Measurements from ENCODE around the gene TMUB1. TPM values are rescaled to one million over a fixed set of nuclear protein-coding genes. Genes with fewer than 3 reads are reported as not detected.

Gene TMUB1
- polyA plus RNA-seq, 4 donors, result 19.2 to 42.8 (median 37.4) TPM

DNA sequence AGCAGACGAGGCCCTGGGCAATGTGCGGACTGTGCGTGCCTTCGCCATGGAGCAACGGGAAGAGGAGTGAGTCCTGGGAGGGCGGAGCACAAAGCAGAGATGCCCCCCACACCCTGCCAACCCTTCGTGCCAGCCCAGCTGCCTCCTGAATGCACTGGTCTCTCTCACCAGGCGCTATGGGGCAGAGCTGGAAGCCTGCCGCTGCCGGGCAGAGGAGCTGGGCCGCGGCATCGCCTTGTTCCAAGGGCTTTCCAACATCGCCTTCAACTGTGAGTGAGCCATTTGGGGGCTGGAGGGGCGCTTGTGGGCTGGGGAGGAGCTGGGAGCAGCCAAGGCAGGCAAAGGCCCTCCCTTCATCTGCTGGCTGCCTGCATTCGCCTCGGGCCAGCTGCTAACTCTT, 47.4 kb downstream of the TMUB1 start:
- no peak for DNase-seq (ENCODE audit: low read depth in 4 of 4, low spot score in 2 of 4)

DNA sequence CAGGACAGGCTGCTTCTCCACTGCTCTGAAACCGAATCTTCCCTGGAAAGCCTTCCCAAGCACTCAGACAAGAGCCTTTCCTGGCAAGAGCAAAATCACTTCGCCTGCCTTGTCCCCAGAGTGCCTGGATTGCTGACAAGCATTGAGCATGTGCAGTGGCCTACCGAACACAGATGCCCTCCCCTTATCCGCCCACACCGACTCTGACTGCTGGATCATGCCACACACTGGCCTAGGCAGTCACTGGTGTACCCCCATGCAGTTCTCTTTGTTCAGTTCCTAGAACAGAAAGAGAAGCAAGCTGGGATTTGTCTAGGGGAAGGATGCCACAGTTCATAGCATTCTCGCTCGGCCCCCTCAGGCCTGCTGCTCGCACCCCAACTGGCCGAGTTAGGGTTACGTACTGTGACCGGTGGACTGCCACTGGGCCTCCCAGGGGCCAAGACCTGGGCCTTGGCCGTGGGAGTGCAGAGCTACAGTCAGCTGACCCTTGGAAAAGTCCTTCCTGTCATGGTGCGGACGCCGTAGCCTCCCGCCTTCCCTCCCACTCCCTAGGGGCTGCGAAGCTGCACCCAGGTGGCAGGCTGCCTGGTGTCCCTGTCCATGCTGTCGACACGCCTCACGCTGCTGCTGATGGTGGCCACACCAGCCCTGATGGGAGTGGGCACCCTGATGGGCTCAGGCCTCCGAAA, 48.1 kb downstream of the TMUB1 start:
- no peak for DNase-seq (ENCODE audit: low read depth in 4 of 4, low spot score in 2 of 4)

DNA sequence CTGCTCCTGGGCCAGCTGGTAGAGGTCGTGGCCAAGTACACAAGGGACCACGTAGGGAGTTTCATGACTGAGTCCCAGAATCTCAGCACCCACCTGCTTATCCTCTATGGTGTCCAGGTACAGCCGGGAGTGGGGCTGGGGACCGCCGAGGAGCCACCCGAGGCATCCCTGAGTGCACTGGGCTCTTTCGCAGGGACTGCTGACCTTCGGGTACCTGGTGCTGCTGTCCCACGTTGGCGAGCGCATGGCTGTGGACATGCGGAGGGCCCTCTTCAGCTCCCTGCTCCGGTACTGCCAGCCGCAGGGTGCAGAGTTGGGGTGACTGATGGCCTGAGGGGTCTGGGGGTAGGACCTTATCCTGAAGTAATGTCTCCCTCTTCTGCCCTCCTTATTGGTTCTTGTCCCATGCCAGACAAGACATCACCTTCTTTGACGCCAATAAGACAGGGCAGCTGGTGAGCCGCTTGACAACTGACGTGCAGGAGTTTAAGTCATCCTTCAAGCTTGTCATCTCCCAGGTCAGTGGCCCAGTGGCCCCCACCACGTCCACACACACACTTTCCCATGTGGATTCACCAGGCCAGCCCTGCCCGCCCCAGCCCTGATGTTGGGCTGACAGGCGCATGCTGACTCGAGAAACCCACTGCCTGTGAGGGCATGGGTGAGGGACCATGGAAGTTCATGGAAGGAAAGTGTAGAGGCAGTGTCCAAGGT, 48.8 kb downstream of the TMUB1 start:
- DNase-seq (ENCODE audit: low read depth in 4 of 4, low spot score in 2 of 4), result no peak

DNA sequence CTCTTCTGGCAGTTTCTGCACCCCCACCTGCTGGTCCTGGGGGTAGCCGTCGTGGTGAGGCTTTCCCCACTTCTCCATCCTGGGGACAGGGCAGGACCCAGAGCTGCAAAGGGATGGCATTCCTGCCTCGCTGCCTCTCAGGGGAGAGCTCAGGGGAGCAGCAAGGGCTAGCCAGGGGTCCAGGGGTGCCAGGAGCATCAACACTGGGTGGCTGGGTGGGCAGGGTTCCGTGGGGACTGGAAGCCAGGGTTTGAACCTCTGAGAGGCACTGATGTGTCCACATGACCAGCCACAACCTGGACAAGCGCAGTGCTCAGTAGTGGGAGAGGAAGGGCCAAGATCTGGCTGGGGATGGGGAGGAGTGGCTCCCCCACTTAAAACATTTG, 49.4 kb downstream of the TMUB1 start:
- no peak for DNase-seq (ENCODE audit: low read depth in 4 of 4, low spot score in 2 of 4)

DNA sequence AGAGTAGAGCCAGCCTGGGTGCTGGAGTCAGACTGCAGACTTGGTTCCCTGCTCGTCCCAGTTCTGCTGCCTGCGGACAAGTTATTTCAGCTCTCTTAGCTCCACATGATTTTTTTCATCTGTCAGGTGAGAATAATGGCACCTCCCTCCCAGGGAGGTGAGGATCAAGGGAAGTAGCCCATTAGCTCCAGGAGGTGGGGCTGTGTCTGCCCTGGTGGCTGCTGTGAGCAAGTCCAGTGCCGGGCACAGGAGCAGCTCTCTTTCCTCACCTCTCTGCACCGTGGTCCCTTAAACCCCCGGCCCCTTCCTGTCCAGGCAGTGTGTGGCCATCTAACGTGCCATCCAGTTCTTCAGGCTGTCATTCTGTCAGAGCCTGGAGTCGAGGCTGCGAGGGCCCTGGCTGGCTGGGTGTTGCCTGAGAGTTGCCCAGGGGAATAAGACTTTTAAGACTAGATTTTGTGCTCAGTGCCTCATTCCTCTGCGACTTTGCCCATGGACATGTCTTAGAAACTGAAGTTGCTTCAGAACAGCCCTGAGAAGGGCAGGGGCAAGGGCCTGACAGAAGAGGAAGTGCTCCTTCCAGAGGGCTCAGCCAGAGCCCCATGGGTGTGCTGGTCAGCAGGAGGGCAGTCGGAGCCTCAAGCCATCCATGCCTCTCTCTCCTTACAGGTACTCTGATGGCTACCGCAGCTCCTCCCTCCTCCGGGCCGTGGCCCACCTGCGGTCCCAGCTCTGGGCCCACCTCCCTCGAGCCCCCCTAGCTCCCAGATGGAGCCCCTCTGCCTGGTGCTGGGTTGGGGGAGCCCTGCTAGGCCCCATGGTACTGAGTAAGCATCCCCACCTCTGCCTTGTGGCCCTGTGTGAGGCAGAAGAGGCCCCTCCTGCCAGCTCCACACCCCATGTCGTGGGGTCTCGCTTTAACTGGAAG, 50.1 kb downstream of the TMUB1 start:
- no peak for DNase-seq (ENCODE audit: low read depth in 4 of 4, low spot score in 2 of 4)

Other genes with a start within 250 kb of the TMUB1 start
- gene AOC1, start 231.0 kb downstream of the TMUB1 start, polyA plus RNA-seq (ENCODE audit: insufficient read length in 4 of 4), result 100 to 1,000 TPM in 1 of 4 donors, 10 to 100 TPM in 3; 23.9 to 102 (median 75.6) TPM
- gene KCNH2, start 105.2 kb downstream of the TMUB1 start, polyA plus RNA-seq (ENCODE audit: insufficient read length in 4 of 4), result 10 to 100 TPM; 15.4 to 23.2 (median 20.1) TPM
- gene NOS3, start 92.5 kb downstream of the TMUB1 start, polyA plus RNA-seq (ENCODE audit: insufficient read length in 4 of 4), result 10 to 100 TPM in 3 of 4 donors, 1 to 10 TPM in 1; 9.5 to 15.3 (median 12.9) TPM
- gene ATG9B, start 59.0 kb downstream of the TMUB1 start, polyA plus RNA-seq (ENCODE audit: insufficient read length in 4 of 4), result 1 to 10 TPM; 2.0 to 3.3 (median 2.5) TPM
- gene ABCB8, start 55.0 kb downstream of the TMUB1 start, polyA plus RNA-seq (ENCODE audit: insufficient read length in 4 of 4), result 10 to 100 TPM; 15.5 to 34.4 (median 27.2) TPM
- 1 to 10 TPM in 3 of 4 donors, under 1 TPM in 1; 0.83 to 3.8 (median 2.5) TPM for gene ASIC3, start 35.0 kb downstream of the TMUB1 start, polyA plus RNA-seq (ENCODE audit: insufficient read length in 4 of 4)
- 10 to 100 TPM; 16.9 to 20.4 (median 18.7) TPM for gene CDK5, start 25.6 kb downstream of the TMUB1 start, polyA plus RNA-seq (ENCODE audit: insufficient read length in 4 of 4)
- gene SLC4A2, start 23.9 kb downstream of the TMUB1 start, polyA plus RNA-seq (ENCODE audit: insufficient read length in 4 of 4), result 100 to 1,000 TPM in 3 of 4 donors, 10 to 100 TPM in 1; 68.0 to 137 (median 103) TPM
- 10 to 100 TPM; 45.1 to 83.4 (median 69.9) TPM for gene FASTK, start 2.7 kb downstream of the TMUB1 start, polyA plus RNA-seq (ENCODE audit: insufficient read length in 4 of 4)
- 10 to 100 TPM; 54.8 to 92.1 (median 68.4) TPM for gene AGAP3, start 3.0 kb upstream of the TMUB1 start, polyA plus RNA-seq (ENCODE audit: insufficient read length in 4 of 4)
- gene GBX1, start 84.2 kb upstream of the TMUB1 start, polyA plus RNA-seq (ENCODE audit: insufficient read length in 4 of 4), result under 1 TPM in 3 of 4 donors, not detected in 1; 0.17 to 0.33 (median 0.22) TPM
- under 1 TPM in 1 of 4 donors, not detected in 3; 0.12 TPM for gene ASB10, start 103.8 kb upstream of the TMUB1 start, polyA plus RNA-seq (ENCODE audit: insufficient read length in 4 of 4)
- gene H2BK1, start 127.0 kb upstream of the TMUB1 start, polyA plus RNA-seq (ENCODE audit: insufficient read length in 4 of 4), result not detected
- gene ABCF2, start 143.7 kb upstream of the TMUB1 start, polyA plus RNA-seq (ENCODE audit: insufficient read length in 4 of 4), result 10 to 100 TPM; 25.1 to 28.4 (median 26.6) TPM
- 10 to 100 TPM; 22.2 to 29.9 (median 26.8) TPM for gene CHPF2, start 149.0 kb upstream of the TMUB1 start, polyA plus RNA-seq (ENCODE audit: insufficient read length in 4 of 4)
- gene SMARCD3, start 165.2 kb upstream of the TMUB1 start, polyA plus RNA-seq (ENCODE audit: insufficient read length in 4 of 4), result 10 to 100 TPM; 60.5 to 90.4 (median 76.0) TPM

Data from left renal cortex interstitium (tissue), 4 donors.